Ishikawa (cell line): ENCODE measurements around the gene CRAMP1.

Source experiments
- CEBPB ChIP-seq: IDR thresholded peaks from 2 replicates; pipeline ENCODE4 v1.6.1; 2012
- EGR1 ChIP-seq: IDR thresholded peaks from 2 replicates; pipeline ENCODE4 v1.6.1; 2012
- EP300 ChIP-seq: IDR thresholded peaks from 2 replicates; pipeline ENCODE4 v1.6.1; 2012; ENCODE audit warnings: borderline replicate concordance
- NFIC ChIP-seq: IDR thresholded peaks from 2 replicates; pipeline ENCODE4 v1.6.1; 2012
- RAD21 ChIP-seq: IDR thresholded peaks from 2 replicates; pipeline ENCODE4 v1.6.1; 2012; ENCODE audit warnings: low read depth
- TAF1 ChIP-seq: IDR thresholded peaks from 2 replicates; pipeline ENCODE4 v1.6.1; 2012; ENCODE audit warnings: low read depth, mild to moderate bottlenecking
- TCF12 ChIP-seq: IDR thresholded peaks from 2 replicates; pipeline ENCODE4 v1.6.1; 2012; ENCODE audit warnings: low read depth
- TEAD4 ChIP-seq: IDR thresholded peaks from 2 replicates; pipeline ENCODE4 v1.6.1; 2012
- ZBTB7A ChIP-seq: IDR thresholded peaks from 2 replicates; pipeline ENCODE4 v1.6.1; 2012; ENCODE audit warnings: low read depth
- TF ChIP-seq, protein P1 (sequence below): IDR thresholded peaks from 2 replicates; pipeline ENCODE4 v1.6.1; 2012; ENCODE audit warnings: low read depth, mild to moderate bottlenecking
- TF ChIP-seq, protein P2 (sequence below): IDR thresholded peaks from 2 replicates; pipeline ENCODE4 v1.6.1; 2012
- TF ChIP-seq, protein P3 (sequence below): IDR thresholded peaks from 2 replicates; pipeline ENCODE4 v1.6.1; 2012

Gene CRAMP1

DNA sequence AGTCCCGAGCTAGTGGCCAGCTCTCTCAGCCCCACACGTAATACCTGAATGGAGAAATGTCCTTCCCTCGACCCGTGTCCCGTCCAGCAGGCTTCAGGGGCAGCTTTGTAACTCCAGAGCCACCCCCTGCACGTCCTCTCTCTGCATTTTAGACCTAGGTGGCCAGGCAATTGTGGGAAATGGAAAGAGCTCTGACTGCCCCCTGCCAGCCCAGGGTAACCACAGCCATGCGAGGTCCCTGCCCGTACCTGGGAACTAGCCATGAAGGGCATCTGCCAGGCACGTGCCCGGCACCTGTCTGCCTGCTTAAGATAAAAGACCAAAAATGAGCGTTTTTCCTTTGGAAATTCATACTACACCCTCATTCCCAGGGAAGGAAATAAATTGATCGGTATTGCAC, 103.1 kb downstream of the CRAMP1 start:
- TF ChIP-seq, protein P1, sequence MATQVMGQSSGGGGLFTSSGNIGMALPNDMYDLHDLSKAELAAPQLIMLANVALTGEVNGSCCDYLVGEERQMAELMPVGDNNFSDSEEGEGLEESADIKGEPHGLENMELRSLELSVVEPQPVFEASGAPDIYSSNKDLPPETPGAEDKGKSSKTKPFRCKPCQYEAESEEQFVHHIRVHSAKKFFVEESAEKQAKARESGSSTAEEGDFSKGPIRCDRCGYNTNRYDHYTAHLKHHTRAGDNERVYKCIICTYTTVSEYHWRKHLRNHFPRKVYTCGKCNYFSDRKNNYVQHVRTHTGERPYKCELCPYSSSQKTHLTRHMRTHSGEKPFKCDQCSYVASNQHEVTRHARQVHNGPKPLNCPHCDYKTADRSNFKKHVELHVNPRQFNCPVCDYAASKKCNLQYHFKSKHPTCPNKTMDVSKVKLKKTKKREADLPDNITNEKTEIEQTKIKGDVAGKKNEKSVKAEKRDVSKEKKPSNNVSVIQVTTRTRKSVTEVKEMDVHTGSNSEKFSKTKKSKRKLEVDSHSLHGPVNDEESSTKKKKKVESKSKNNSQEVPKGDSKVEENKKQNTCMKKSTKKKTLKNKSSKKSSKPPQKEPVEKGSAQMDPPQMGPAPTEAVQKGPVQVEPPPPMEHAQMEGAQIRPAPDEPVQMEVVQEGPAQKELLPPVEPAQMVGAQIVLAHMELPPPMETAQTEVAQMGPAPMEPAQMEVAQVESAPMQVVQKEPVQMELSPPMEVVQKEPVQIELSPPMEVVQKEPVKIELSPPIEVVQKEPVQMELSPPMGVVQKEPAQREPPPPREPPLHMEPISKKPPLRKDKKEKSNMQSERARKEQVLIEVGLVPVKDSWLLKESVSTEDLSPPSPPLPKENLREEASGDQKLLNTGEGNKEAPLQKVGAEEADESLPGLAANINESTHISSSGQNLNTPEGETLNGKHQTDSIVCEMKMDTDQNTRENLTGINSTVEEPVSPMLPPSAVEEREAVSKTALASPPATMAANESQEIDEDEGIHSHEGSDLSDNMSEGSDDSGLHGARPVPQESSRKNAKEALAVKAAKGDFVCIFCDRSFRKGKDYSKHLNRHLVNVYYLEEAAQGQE = no peak
- TF ChIP-seq RAD21 = no peak
- no peak for TF ChIP-seq TAF1

DNA sequence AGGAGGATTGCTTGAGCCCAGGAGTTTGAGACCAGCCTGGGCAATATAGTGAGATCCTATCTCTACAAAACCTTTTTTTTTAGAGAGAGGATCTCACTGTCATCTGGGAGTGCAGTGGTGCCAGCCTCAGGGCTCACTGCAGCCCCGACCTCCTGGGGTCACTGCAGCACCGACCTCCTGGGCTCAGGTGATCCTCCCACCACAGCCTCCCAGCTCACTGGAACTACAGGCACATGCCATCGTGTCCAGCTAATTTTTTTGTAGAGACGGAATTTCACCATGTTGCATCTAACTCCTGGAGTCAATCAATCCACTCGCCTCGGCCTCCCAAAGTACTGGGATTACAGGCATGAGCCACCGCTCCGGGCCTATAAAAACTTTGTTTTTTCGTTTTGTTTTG, 109.2 kb downstream of the CRAMP1 start:
- TF ChIP-seq NFIC (no peak), ZBTB7A (no peak), TCF12 (no peak), TAF1 (no peak)

DNA sequence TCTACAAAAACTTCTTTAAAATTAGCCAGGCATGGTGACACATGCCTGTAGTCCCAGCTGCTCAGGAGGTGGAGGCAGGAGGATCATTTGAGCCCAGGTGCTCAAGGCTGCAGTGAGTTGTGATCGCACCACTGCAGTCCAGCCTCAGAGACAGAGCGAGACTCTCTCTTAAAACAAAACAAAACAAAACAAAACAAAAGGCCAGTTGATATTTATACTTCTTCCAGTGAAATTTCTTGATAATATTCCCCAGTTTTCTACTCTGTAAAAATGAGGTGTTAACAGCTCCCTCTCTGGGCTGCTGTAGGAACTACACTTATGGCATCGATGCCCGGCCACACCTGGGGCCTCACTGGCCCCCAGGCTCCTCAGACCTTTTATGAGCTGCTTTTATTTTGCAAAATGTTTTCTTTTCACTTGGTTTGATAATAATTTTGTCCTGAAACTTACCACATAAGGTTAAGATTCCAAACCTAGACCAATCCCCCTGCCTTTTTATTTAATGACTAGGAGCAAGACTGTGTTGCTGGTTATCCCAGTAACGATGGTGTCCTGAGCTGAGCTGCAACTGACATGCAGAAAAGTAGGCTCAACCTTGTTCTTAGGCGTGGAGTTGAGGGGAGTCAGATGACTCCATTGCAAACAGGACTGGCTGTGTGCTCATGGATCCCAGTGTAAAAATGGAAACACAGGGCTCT, 111.4 kb downstream of the CRAMP1 start:
- peak; percentile 50 for TF ChIP-seq RAD21
- TF ChIP-seq NFIC = no peak
- TF ChIP-seq, protein P1 = no peak
- no peak for TF ChIP-seq EP300
- TF ChIP-seq, protein P2, sequence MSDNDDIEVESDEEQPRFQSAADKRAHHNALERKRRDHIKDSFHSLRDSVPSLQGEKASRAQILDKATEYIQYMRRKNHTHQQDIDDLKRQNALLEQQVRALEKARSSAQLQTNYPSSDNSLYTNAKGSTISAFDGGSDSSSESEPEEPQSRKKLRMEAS = no peak

DNA sequence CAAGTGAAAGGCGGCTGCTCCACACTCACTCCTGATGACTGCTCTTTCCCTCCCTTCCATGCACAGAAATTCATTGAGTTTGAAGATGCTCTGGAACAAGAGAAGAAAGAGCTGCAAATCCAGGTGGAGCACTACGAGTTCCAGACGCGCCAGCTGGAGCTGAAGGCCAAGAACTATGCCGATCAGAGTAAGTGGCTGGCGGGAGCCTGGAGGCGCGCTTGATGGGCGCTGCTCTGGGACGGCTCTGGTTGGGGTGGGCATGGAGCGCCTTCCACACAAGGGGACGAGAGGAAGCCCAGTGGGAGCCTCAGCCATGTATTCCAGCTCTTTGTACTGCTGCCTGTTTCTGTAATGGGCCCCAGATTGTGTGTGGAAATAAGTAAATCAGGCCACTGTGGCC, 112.3 kb downstream of the CRAMP1 start:
- TF ChIP-seq ZBTB7A (no peak), CEBPB (no peak), RAD21 (no peak), EP300 (no peak), TEAD4 (no peak), EGR1 (no peak)
- TF ChIP-seq, protein P1 = no peak
- TF ChIP-seq, protein P2 = no peak
- TF ChIP-seq, protein P3, sequence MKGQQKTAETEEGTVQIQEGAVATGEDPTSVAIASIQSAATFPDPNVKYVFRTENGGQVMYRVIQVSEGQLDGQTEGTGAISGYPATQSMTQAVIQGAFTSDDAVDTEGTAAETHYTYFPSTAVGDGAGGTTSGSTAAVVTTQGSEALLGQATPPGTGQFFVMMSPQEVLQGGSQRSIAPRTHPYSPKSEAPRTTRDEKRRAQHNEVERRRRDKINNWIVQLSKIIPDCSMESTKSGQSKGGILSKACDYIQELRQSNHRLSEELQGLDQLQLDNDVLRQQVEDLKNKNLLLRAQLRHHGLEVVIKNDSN = no peak

DNA sequence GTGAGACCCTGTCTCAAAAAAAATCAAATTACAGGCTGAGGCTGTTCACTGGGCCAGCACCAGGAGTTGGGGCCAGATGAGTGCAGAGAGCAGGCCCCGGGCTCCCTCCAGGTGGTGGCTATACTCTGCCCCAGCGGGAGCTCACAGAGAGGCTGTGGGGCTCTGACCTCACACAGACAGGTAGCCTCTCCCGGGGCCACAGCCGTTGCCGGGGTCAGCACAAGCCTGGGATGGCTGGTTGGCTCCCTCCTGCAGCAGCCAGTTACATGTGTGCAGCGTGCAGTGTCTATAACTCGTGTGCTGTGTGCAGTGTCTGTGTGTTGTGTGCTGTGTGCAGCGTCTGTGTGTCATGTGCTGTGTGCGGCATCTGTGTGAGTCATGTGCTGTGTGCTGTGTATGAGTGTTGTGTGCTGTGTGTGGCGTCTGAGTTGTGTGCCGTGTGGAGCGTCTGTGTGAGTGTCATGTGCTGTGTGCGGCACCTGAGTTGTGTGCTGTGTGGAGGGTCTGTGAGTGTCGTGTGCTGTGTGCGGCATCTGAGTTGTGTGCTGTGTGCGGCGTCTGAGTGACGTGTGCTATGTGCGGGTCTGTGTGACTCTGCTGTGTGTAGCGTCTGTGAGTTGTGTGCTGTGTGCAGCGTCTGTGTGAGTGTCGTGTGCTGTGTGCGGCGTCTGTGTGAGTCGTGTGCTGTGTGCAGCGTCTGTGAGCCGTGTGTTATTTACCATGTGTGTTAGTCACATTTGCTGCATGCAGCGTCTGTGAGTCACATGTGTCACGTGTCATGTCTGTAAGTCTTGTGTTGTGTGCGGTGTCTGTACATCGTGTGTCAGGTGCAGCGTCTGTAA, 114.7 kb downstream of the CRAMP1 start:
- no peak for TF ChIP-seq CEBPB
